ENCODE results near the gene INKA2.

Gene INKA2

GRCh38 chr1:111704776-111705175 lies 34.4 kb downstream of the INKA2 start:
- no peak overlapping the region for H3K9ac ChIP-seq (ENCODE audit: low read depth, low read length, poor library complexity, severe bottlenecking)
- peaks cover 94% of the 10 kb centered on the region for H3K36me3 ChIP-seq (ENCODE audit: insufficient read depth, low read length)
- H3K4me2 ChIP-seq (ENCODE audit: low read depth, low read length, poor library complexity, severe bottlenecking): no peak overlapping the region
- TF ChIP-seq EZH2phosphoT487 (IDR thresholded peaks at IDR 0.05; ENCODE audit: borderline replicate concordance): no peak
- TF ChIP-seq CTCF (conservative IDR thresholded peaks at IDR 0.05; ENCODE audit: low read length): no peak
- H3F3A ChIP-seq (ENCODE audit: low read depth): no peaks in the 10 kb centered on the region
- no peaks in the 10 kb centered on the region for H3K9me2 ChIP-seq (replicated peaks; ENCODE audit: low read depth, low read length)
- H3K4me1 ChIP-seq (ENCODE audit: insufficient read depth, low read length, poor library complexity, severe bottlenecking): no peaks in the 10 kb centered on the region
- no peaks in the 10 kb centered on the region for H3K27me3 ChIP-seq (ENCODE audit: insufficient read depth, low read length, poor library complexity, severe bottlenecking)
- no peak overlapping the region for H3K4me3 ChIP-seq (ENCODE audit: low read length, poor library complexity, severe bottlenecking)
- no peaks in the 10 kb centered on the region for H4K20me1 ChIP-seq (ENCODE audit: insufficient read depth, low read length, poor library complexity, severe bottlenecking)
- no peaks in the 10 kb centered on the region for H3K79me2 ChIP-seq (ENCODE audit: insufficient read depth, low read length)
- no peaks in the 10 kb centered on the region for H3K9me3 ChIP-seq (ENCODE audit: insufficient read depth, low read depth, low read length)
- no peak overlapping the region for H2AFZ ChIP-seq (ENCODE audit: low read length)

- Histone ChIP-seq H3F3A (ENCODE audit: low read depth) (no peaks in the 10 kb centered on the region), H4K20me1 (ENCODE audit: insufficient read depth, low read length, poor library complexity, severe bottlenecking) (no peaks in the 10 kb centered on the region), H3K4me3 (ENCODE audit: low read length, poor library complexity, severe bottlenecking) (no peak overlapping the region), H3K27me3 (ENCODE audit: insufficient read depth, low read length, poor library complexity, severe bottlenecking) (no peaks in the 10 kb centered on the region), H3K4me2 (ENCODE audit: low read depth, low read length, poor library complexity, severe bottlenecking) (no peak overlapping the region), H2AFZ (ENCODE audit: low read length) (no peak overlapping the region), H3K4me1 (ENCODE audit: insufficient read depth, low read length, poor library complexity, severe bottlenecking) (no peaks in the 10 kb centered on the region), H3K9me3 (ENCODE audit: insufficient read depth, low read depth, low read length) (no peaks in the 10 kb centered on the region), H3K9me2 (replicated peaks; ENCODE audit: low read depth, low read length) (no peaks in the 10 kb centered on the region), H3K36me3 (ENCODE audit: insufficient read depth, low read length) (peaks cover 94% of the 10 kb centered on the region), H3K79me2 (ENCODE audit: insufficient read depth, low read length) (no peaks in the 10 kb centered on the region), H3K9ac (ENCODE audit: low read depth, low read length, poor library complexity, severe bottlenecking) (no peak overlapping the region)
- TF ChIP-seq CTCF (conservative IDR thresholded peaks at IDR 0.05; ENCODE audit: low read length): no peak
- TF ChIP-seq EZH2phosphoT487 (IDR thresholded peaks at IDR 0.05; ENCODE audit: borderline replicate concordance): no peak
These were observed 35.0 kb downstream of the INKA2 start for GRCh38 chr1:111704240-111704639.

- no peaks in the 10 kb centered on the region for H4K20me1 ChIP-seq (ENCODE audit: insufficient read depth, low read length, poor library complexity, severe bottlenecking)
- no peaks in the 10 kb centered on the region for H3K9me3 ChIP-seq (ENCODE audit: insufficient read depth, low read depth, low read length)
- no peaks in the 10 kb centered on the region for H3K27me3 ChIP-seq (ENCODE audit: insufficient read depth, low read length, poor library complexity, severe bottlenecking)
- H2AFZ ChIP-seq (ENCODE audit: low read length): no peak overlapping the region
- no peaks in the 10 kb centered on the region for H3K4me1 ChIP-seq (ENCODE audit: insufficient read depth, low read length, poor library complexity, severe bottlenecking)
- no peak overlapping the region for H3K9ac ChIP-seq (ENCODE audit: low read depth, low read length, poor library complexity, severe bottlenecking)
- TF ChIP-seq EZH2phosphoT487 (IDR thresholded peaks at IDR 0.05; ENCODE audit: borderline replicate concordance) (no peak), CTCF (conservative IDR thresholded peaks at IDR 0.05; ENCODE audit: low read length) (no peak)
- H3K4me2 ChIP-seq (ENCODE audit: low read depth, low read length, poor library complexity, severe bottlenecking): no peak overlapping the region
- no peaks in the 10 kb centered on the region for H3K79me2 ChIP-seq (ENCODE audit: insufficient read depth, low read length)
- H3K9me2 ChIP-seq (replicated peaks; ENCODE audit: low read depth, low read length): no peaks in the 10 kb centered on the region
- H3K36me3 ChIP-seq (ENCODE audit: insufficient read depth, low read length): peaks cover 94% of the 10 kb centered on the region
- H3F3A ChIP-seq (ENCODE audit: low read depth): no peaks in the 10 kb centered on the region
- H3K4me3 ChIP-seq (ENCODE audit: low read length, poor library complexity, severe bottlenecking): no peak overlapping the region
These were observed 36.6 kb downstream of the INKA2 start for GRCh38 chr1:111702504-111703050.

Measured in Loucy (cell line).